ENCODE data around the gene KRTAP17-1.
"Not testable (repeated sequence)": the region's sequence is repeated elsewhere in the genome, so short reads cannot be mapped to it uniquely, and the experiment has no call there.

The KRTAP17-1 gene

GRCh38 chr17:41315204-41315794 is at the start of gene KRTAP17-1:
KRTAP17-1 (minus strand) TSS chr17:41315710; CDS start chr17:41315650, 60 bp downstream.
- DNase-seq (ENCODE audit: low read depth): no peak

GRCh38 chr17:41363881-41364280 is 48.4 kb upstream of the KRTAP17-1 start:
- DNase-seq (ENCODE audit: low read depth): no peak

DNA sequence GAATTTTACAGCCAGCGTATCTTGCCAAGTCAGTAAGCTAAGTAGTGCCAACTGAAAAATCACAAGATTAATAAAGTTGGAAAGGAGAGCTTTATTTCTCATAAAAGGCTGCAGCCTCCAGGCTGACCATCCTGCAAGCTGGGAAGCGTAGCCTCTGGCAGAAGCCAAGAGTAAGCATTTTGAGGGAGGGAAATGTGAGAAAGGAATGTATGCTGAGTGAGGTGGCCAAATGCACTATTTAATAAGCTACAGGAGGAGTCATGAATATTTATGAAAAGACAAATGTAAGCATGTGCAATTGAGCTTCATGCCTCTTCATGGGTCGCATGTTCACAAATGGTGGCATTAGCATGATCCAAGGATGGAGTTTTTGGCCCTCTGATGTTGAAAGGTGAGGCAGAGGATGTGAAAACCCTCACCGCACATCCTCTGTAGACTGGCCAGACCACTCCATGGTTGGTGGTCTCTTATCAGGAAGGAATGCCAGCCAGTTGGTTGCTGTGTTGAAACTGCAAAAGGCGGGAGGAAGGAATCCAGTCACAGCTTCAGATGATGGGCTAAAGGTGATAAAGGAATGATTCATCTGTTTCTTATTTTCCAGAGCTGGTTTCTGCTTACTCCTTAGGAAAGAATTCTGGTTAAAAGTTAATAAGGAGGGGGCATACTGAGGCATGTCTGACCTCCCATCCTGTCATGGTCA is 44.9 kb upstream of the KRTAP17-1 start:
- DNase-seq (ENCODE audit: low read depth): no peak

DNA sequence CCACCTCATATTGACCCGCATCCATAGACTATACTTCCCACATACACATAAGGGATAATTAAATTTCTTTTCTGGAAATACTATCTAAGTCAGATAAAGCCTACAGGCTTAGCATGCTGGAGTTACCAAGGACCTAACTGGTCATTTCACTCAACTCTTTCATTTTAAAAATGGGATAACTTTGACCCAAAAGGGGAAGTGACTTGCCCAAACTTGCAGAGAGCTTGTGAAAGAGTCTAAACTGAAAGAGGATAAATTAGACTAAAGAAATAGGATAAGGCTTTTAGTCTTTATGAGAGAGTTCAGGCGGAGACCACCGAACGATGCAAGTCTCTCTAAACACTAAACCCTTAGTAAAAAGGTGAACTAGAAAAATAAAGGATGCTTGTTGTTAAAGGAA is 39.0 kb upstream of the KRTAP17-1 start:
- no peak for DNase-seq (ENCODE audit: low read depth)

GRCh38 chr17:41352597-41353366 is 37.3 kb upstream of the KRTAP17-1 start:
- no peak for DNase-seq (ENCODE audit: low read depth)

DNA sequence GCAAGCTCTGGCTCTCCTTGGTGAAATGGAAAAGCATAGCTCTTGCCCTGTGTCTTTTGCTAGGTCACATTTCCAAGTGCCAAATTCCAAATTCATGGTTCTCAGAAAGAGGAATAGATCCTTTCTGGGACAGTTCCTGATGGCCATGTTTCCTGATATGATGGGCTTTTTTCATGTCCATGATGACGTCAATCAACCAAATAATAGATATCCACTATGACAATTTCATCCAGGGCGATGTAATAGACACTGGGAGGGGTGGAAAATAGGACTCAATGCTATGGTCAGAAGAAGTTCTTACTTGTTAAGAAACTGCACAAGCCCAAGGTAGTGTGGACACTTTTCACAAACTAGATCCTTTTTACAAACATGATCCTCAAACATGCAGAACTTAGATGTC is 35.7 kb upstream of the KRTAP17-1 start:
- no peak for DNase-seq (ENCODE audit: low read depth)

GRCh38 chr17:41350381-41350878 is 34.9 kb upstream of the KRTAP17-1 start, which contains the start of gene KRT33A:
KRT33A (minus strand) TSS chr17:41350828; CDS start chr17:41350767, 61 bp downstream.
- DNase-seq (ENCODE audit: low read depth): not testable (repeated sequence)

DNA sequence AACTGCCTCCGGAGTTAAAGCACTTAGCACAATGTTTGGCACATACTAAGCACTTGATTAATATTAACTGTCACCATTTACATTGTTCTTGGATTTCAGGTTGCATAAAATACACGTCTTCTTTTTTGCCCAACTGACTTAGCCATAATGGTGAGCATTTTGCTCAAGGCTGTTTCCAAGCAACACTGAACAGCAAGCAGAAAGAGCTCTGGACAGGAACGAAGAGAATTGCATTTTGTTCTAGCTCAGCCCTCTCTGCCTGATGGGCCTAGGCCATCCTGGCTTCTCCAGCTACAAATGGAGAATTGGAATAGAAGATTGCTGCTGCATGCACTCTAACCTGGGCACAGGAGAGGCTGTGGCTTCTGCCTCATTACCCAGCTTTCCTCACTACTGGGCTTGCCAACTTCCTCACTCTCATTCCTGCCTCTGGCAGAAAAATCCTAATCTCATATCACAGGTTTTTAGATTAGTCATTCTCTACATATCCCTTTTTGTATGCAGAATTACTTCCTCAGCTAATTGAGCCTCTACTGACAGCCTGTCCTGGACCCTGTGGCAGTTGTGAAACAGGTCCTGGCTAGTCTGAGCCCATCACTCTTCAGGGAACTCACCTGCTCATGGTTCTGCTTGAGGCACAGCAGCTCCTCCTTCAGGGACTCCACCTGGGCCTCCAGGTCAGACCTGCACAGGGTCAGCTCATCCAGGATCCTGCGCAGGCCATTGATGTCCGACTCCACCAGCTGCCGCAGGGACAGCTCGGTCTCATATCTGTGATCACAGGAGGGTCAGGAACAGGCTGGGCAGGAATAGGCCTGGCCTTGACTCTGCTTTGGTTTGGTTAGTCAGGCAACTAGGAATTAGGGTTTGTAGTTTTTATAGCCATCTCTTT is 32.6 kb upstream of the KRTAP17-1 start:
- DNase-seq (ENCODE audit: low read depth): no peak

DNA sequence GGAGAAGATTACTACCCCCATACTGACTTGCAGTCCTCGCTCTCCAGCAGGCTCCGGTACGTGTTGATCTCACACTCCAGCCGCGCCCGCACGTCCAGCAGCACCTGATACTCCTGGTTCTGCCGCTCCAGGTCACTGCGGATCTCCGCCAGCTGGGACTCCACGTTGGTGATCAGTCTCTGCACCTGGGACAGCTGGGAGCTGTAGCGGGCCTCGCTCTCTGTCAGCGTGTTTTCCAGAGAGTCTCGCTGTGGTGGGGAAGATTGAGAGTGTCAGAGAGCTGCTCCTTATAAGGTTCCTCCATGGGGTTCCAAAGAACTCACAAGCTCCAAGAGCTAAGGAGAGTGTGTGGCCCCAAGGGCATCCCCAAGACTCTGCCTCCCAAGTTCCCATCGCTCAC is 30.9 kb upstream of the KRTAP17-1 start:
- DNase-seq (ENCODE audit: low read depth): not testable (repeated sequence)

- DNase-seq (ENCODE audit: low read depth): no peak
Observed at GRCh38 chr17:41345992-41346391, 30.5 kb upstream of the KRTAP17-1 start.

GRCh38 chr17:41343029-41343428 is 27.5 kb upstream of the KRTAP17-1 start:
- DNase-seq (ENCODE audit: low read depth): no peak

DNA sequence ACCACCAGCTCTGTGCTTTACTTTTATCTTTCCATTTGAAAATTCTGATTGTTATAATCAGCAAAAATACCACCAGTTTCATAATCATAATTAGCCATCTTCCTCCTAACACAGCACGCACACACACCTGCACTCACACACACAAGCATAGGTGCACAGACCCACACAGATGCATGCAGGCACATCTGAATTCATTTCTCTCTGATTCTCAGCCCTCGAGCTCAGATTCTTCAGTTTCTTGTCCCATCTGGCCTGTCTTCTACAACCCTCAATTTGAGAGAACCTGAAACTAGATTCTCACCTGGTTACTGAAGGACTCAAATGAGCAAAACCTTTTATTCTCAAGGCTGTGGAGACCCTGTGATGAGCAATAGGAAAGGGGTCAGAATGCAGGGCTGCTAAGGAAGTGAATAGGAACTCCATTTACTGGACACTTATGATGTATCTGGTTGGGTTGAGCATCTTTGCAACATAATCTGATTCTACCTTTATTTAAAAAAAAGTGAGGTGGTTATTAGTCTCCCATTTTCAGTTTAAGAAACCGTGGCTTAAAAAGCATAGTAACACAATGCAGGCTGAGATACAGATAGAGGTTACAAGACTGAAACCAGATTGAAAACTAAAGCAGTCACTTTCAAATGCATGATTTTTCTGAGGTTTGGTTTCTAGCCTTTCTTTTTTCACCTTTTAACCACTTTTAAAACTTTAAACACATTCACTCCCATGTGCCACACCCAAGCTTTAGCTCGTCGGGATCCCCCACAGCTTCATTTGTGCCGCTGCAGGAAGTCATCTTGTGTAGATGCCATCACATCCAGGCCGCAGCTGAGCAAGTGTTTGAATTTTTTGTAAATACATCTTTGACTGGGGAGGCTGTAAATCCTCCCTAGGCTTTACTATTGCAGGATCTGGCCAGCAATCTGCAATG is 25.7 kb upstream of the KRTAP17-1 start:
- DNase-seq (ENCODE audit: low read depth): no peak

- DNase-seq (ENCODE audit: low read depth): no peak
Observed at GRCh38 chr17:41340494-41340893, 25.0 kb upstream of the KRTAP17-1 start.

- DNase-seq (ENCODE audit: low read depth): no peak
Observed at GRCh38 chr17:41339571-41340172, 24.2 kb upstream of the KRTAP17-1 start.

DNA sequence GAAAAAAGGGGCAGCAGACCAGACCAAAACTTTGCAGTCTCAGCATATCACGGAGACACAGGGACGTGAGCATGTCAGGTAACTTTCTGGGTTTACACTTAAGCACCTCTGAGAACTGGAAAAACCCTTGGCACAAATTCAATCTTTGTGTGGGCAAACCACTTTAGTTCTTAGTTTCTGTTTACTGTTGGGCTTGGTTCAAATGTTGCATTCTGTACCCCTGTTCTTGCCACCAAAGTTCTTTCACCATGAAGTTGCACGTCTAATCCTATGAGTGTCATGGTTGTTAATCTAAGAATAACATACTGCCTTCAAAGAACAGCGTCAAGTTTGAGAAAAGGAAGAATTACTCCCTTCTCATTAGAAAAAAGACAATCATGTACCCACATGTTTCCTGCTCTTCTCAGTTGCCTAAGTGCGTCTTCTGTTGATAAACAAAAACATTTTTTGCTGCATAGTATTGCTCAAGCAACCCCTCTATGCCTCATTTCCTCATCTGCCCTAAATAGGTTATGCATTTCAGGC is 23.5 kb upstream of the KRTAP17-1 start:
- DNase-seq (ENCODE audit: low read depth): peak; percentile 37

GRCh38 chr17:41335747-41336146 is 20.2 kb upstream of the KRTAP17-1 start:
- no peak for DNase-seq (ENCODE audit: low read depth)

DNA sequence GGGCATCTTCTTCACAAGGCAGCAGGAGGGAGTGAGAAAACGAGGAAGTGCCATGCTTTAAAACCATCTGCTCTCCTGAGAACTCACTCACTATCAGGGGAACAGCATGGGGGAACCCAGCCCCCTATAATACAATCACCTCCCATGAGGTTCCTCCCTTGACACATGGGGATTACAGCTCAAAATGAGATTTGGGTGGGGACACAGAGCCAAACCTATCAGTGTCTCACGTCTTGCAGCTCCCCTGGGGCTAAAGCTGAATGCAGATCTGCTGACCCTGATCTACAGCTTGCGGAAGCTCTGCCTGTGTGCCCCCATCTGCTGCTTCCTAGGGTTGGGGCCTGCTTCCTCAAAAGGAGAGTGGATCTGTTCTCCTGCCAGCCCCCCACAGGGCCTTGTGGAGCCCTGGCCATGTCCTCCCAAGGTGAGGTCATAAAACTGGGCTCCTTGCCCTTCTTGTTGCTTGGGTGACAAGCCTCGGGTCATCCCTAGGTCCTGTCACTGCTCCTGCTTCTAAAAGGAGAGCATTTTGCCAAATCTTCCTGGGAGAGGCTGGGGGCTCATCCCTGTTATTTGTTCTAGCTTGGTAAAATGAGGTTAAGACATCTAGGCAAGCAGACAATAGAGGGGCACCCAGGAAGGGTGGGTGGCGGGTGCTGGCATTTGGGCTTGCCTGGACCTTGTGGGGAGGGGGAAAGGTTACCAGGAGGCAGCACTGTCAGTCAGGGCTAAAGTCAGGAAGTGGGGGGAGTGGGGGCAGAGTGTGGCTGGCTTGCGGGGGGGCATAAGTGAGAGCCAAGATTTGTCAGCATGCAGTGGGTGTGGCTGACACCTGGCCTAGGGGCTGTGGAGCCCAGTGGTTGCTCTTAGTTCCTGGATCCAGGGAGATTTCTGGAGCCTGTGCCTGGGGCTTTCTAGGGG is 19.1 kb upstream of the KRTAP17-1 start:
- DNase-seq (ENCODE audit: low read depth): no peak

- DNase-seq (ENCODE audit: low read depth): no peak
Observed at GRCh38 chr17:41333836-41334235, 18.3 kb upstream of the KRTAP17-1 start.

DNA sequence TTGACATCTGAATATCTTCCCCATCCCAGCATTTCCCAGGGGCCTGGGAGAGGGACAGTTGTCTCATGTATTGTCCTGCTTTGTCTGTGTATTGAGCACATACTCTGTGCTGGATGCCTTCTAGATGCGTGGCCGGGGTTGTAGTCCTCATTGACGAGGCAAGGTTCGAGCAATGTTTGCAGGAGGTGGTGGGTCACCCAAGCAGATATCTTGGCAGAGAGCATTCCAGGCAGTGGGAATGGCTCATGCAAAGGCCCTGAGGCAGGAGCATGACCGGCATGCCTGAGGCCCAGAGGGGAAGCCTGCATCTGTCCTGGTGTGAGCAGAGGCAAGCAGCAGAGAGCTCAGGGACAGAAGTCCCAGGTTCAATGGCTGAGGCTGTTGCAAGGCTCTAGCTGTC is 17.6 kb upstream of the KRTAP17-1 start:
- no peak for DNase-seq (ENCODE audit: low read depth)
